MM.1S (cell line): ENCODE measurements around the gene MCRIP1.

Experiments used
- DNase-seq: peaks from one replicate; pipeline ENCODE4 v3.0.0-alpha.2; 2015
- H2AFZ ChIP-seq: fragments of 300-600 bp; sonication (generic); 2 replicates; pipeline ENCODE4 v1.6.0; 2016; ENCODE audit warnings: antibody characterized with exemption, low read length
- H3F3A ChIP-seq: fragments of 300-600 bp; sonication (generic); 2 replicates; pipeline ENCODE4 v1.6.1; 2016; ENCODE audit warnings: mild to moderate bottlenecking, antibody characterized with exemption, low read length, moderate library complexity, mixed read lengths; ENCODE audit not compliant: insufficient read depth
- H3K27ac ChIP-seq: fragments of 300-600 bp; sonication (generic); 2 replicates; pipeline ENCODE4 v1.5.1; 2016; ENCODE audit warnings: mild to moderate bottlenecking, low read length
- H3K27me3 ChIP-seq: fragments of 300-600 bp; sonication (generic); replicated peaks from 2 replicates; pipeline ENCODE4 v1.6.0; 2016; ENCODE audit warnings: low read length; ENCODE audit not compliant: insufficient read depth
- H3K36me3 ChIP-seq: fragments of 300-600 bp; sonication (generic); replicated peaks from 2 replicates; pipeline ENCODE4 v1.6.1; 2016; ENCODE audit warnings: mild to moderate bottlenecking, low read length, mixed read lengths; ENCODE audit not compliant: insufficient read depth
- H3K4me1 ChIP-seq: fragments of 300-600 bp; sonication (generic); 2 replicates; pipeline ENCODE4 v1.6.1; 2016; ENCODE audit warnings: low read length, mixed read lengths
- H3K4me2 ChIP-seq: fragments of 300-600 bp; sonication (generic); 2 replicates; pipeline ENCODE4 v1.6.0; 2016; ENCODE audit warnings: low read depth, low read length
- H3K4me3 ChIP-seq: fragments of 300-600 bp; sonication (generic); 2 replicates; pipeline ENCODE4 v1.5.1; 2016; ENCODE audit warnings: low read length, mixed read lengths
- H3K79me2 ChIP-seq: fragments of 300-600 bp; sonication (generic); 2 replicates; pipeline ENCODE4 v1.6.1; 2016; ENCODE audit warnings: mixed run types, low read length, mixed read lengths
- H3K9ac ChIP-seq: fragments of 300-600 bp; sonication (generic); 2 replicates; pipeline ENCODE4 v1.6.1; 2016; ENCODE audit warnings: low read length, mixed read lengths
- H3K9me2 ChIP-seq: fragments of 300-600 bp; sonication (generic); replicated peaks from 2 replicates; pipeline ENCODE4 v1.6.1; 2016; ENCODE audit warnings: mild to moderate bottlenecking, low read length, mixed read lengths; ENCODE audit not compliant: insufficient read depth
- H3K9me3 ChIP-seq: fragments of 300-600 bp; sonication (generic); replicated peaks from 2 replicates; pipeline ENCODE4 v1.6.1; 2016; ENCODE audit warnings: mild to moderate bottlenecking, low read length, mixed read lengths; ENCODE audit not compliant: insufficient read depth
- H4K20me1 ChIP-seq: fragments of 300-600 bp; sonication (generic); 2 replicates; pipeline ENCODE4 v1.6.1; 2016; ENCODE audit warnings: mild to moderate bottlenecking, low read length, moderate library complexity, mixed read lengths; ENCODE audit not compliant: insufficient read depth
- CTCF ChIP-seq: fragments of 300-600 bp; sonication (generic); IDR thresholded peaks from 2 replicates; pipeline ENCODE4 v1.5.1; 2016; ENCODE audit warnings: antibody characterized with exemption, low read length, mixed read lengths
- EZH2 ChIP-seq: fragments of 300-600 bp; sonication (generic); optimal IDR thresholded peaks from 2 replicates; pipeline ENCODE3; 2017; ENCODE audit warnings: low read depth, mild to moderate bottlenecking, antibody characterized with exemption, low read length, mixed read lengths
- EZH2phosphoT487 ChIP-seq: fragments of 300-600 bp; sonication (generic); IDR thresholded peaks from 2 replicates; pipeline ENCODE4 v1.6.1; 2018; ENCODE audit warnings: antibody characterized with exemption, low read length

The MCRIP1 gene

GRCh38 chr17:81833921-81834830, 1.1 kb upstream of the MCRIP1 start:
- Histone ChIP-seq H2AFZ (peak overlapping the region; percentile 56), H3K4me2 (peak overlapping the region; percentile 75), H3K27ac (no peak overlapping the region), H3K9me3 (no peaks in the 10 kb centered on the region), H3K4me1 (peaks cover 14% of the 10 kb centered on the region), H3K79me2 (peaks cover 11% of the 10 kb centered on the region), H3K9me2 (no peaks in the 10 kb centered on the region), H4K20me1 (no peaks in the 10 kb centered on the region), H3K9ac (no peak overlapping the region; the same call in 1 of the 2 replicates), H3K36me3 (no peaks in the 10 kb centered on the region), H3F3A (peaks cover 16% of the 10 kb centered on the region), H3K27me3 (no peaks in the 10 kb centered on the region; the same call in 1 of the 2 replicates), H3K4me3 (peak overlapping the region; percentile 71)
- TF ChIP-seq CTCF = no peak
- DNase-seq = no peak

DNA sequence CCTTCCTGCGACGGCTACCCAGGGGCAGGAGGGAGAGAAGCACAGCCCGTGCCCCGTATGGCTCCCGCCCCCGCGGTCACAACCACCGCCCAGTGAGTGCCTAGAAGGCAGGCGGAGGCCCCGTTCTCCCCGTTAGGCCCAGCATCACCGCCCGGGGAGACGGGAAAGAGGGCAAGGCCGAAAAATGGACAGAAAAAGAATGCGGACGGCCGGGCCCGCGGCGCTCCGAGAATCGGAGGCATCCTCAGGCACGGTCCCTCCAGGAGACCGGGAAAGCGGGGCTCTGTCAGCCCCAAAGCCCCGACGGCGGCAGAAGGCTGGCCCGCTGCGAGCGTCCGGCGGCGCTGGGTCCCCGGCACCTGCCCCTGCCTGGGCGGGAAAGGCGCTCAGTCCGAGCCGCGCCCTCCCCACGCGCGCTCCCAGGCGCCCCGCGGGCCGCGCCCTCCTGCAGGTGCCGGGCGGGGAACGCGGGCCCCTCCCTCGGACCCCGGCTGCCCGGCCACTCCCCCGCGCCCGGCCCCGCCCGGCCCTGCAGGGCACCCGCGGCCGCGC, 407 bp downstream of the MCRIP1 start:
- H3K9ac ChIP-seq = peak overlapping the region; percentile 90
- TF ChIP-seq EZH2phosphoT487 = no peak
- TF ChIP-seq CTCF = no peak
- TF ChIP-seq EZH2 = no peak
- H3K4me2 ChIP-seq = peak overlapping the region; percentile 100
- no peaks in the 10 kb centered on the region for H3K36me3 ChIP-seq
- H3K27me3 ChIP-seq = no peaks in the 10 kb centered on the region; the same call in 1 of the 2 replicates
- H2AFZ ChIP-seq = peak overlapping the region; percentile 82
- peaks cover 14% of the 10 kb centered on the region for H3K4me1 ChIP-seq
- peaks cover 11% of the 10 kb centered on the region for H3K79me2 ChIP-seq
- peak overlapping the region; percentile 92 for H3K4me3 ChIP-seq
- H3K9me3 ChIP-seq = no peaks in the 10 kb centered on the region
- H3K27ac ChIP-seq = peak overlapping the region; percentile 53; the same call in 1 of the 2 replicates
- no peaks in the 10 kb centered on the region for H4K20me1 ChIP-seq
- DNase-seq = no peak
- H3K9me2 ChIP-seq = no peaks in the 10 kb centered on the region
- peaks cover 16% of the 10 kb centered on the region for H3F3A ChIP-seq

DNA sequence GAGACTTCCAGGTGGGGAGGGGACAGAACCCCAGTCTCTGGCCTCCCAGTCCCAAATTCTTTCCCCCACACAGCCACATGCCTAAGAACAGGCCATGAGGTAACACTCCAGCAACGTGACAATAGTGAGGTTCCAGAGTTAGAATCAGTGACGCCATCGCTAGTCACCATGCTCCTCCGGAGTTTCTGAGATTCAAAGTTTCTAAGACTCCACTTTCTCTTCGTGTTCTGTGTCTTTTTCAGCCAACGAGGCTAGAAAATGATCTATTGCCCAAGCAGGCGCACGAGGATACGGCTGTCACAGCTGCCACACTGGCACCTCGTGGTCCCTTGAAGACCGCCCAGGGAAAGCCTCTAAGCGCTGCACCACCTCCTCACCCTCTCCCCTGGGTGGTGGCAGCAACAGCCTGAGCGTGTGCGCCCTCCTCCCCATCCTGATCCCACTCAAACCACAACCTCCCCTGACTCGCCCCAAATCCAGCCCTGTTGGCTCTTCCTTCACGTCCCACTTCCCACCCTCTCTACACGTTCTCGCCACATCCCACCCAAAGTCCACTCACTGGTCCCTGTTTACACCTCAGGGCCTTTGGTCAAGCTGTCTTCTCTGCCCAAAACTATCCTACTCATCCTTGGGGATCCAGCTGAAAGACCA, 1.0 kb downstream of the MCRIP1 start:
- H3K4me2 ChIP-seq = peak overlapping the region; percentile 100
- peaks cover 16% of the 10 kb centered on the region for H3F3A ChIP-seq
- no peaks in the 10 kb centered on the region for H4K20me1 ChIP-seq
- peak overlapping the region; percentile 92 for H3K4me3 ChIP-seq
- H2AFZ ChIP-seq = peak overlapping the region; percentile 82
- H3K27ac ChIP-seq = peak overlapping the region; percentile 53; the same call in 1 of the 2 replicates
- no peaks in the 10 kb centered on the region for H3K36me3 ChIP-seq
- no peaks in the 10 kb centered on the region for H3K27me3 ChIP-seq
- no peak for DNase-seq
- H3K9me3 ChIP-seq = no peaks in the 10 kb centered on the region
- H3K79me2 ChIP-seq = peaks cover 11% of the 10 kb centered on the region
- H3K4me1 ChIP-seq = peaks cover 14% of the 10 kb centered on the region
- no peaks in the 10 kb centered on the region for H3K9me2 ChIP-seq
- peak overlapping the region; percentile 90 for H3K9ac ChIP-seq
- TF ChIP-seq EZH2 (no peak), CTCF (no peak), EZH2phosphoT487 (no peak)
